Stimulated activated CD8-positive, alpha-beta memory T cell treated with anti-CD3 and anti-CD28 coated beads, Interleukin-12 subunit alpha, Interleukin-12 subunit beta, amount 100 ng/mL, for 24 hours (primary cell): ENCODE data around the gene NR1D1.

Experiments
- DNase-seq: peaks from one replicate; pipeline ENCODE4 v3.0.0-alpha.2; 2020; ENCODE audit errors: extremely low read depth

NR1D1 gene

GRCh38 chr17:40097087-40097486, 3.3 kb downstream of the NR1D1 start:
- DNase-seq = no peak

- DNase-seq = peak; percentile 62
Measured at GRCh38 chr17:40095944-40096791, 4.2 kb downstream of the NR1D1 start.

GRCh38 chr17:40095351-40095943, 4.9 kb downstream of the NR1D1 start:
- DNase-seq = no peak

- DNase-seq = no peak
Measured at GRCh38 chr17:40094874-40095273, 5.5 kb downstream of the NR1D1 start.

GRCh38 chr17:40093580-40094201, 6.7 kb downstream of the NR1D1 start:
- DNase-seq = no peak

- DNase-seq = no peak
Measured at GRCh38 chr17:40093005-40093579, 7.3 kb downstream of the NR1D1 start.

- no peak for DNase-seq
Measured at GRCh38 chr17:40092581-40092980, 7.8 kb downstream of the NR1D1 start.

- DNase-seq = no peak
Measured at GRCh38 chr17:40091691-40092397, 8.5 kb downstream of the NR1D1 start.

GRCh38 chr17:40090237-40091119, 9.9 kb downstream of the NR1D1 start:
- DNase-seq = no peak

GRCh38 chr17:40089077-40089895, 11.1 kb downstream of the NR1D1 start:
- no peak for DNase-seq

- DNase-seq = no peak
Measured at GRCh38 chr17:40087903-40088718, 12.3 kb downstream of the NR1D1 start.

GRCh38 chr17:40087049-40087794, 13.2 kb downstream of the NR1D1 start:
- DNase-seq = no peak

GRCh38 chr17:40086150-40087044, 14.0 kb downstream of the NR1D1 start:
- DNase-seq = no peak

GRCh38 chr17:40084477-40084876, 15.9 kb downstream of the NR1D1 start:
- no peak for DNase-seq

- no peak for DNase-seq
Measured at GRCh38 chr17:40079545-40079944, 20.8 kb downstream of the NR1D1 start.

- no peak for DNase-seq
Measured at GRCh38 chr17:40076591-40076990, 23.8 kb downstream of the NR1D1 start.

GRCh38 chr17:40075942-40076498, 24.4 kb downstream of the NR1D1 start:
- DNase-seq = no peak
